Activated CD4-positive, alpha-beta T cell treated with anti-CD3 and anti-CD28 coated beads for 48 hours (primary cell): ENCODE measurements around the gene XIST.
"Not testable (repeated sequence)": the region's sequence is repeated elsewhere in the genome, so short reads cannot be mapped to it uniquely, and the experiment has no call there.

Source experiments
- DNase-seq: peaks from one replicate; pipeline ENCODE4 v3.0.0-alpha.2; 2020

XIST gene

DNA sequence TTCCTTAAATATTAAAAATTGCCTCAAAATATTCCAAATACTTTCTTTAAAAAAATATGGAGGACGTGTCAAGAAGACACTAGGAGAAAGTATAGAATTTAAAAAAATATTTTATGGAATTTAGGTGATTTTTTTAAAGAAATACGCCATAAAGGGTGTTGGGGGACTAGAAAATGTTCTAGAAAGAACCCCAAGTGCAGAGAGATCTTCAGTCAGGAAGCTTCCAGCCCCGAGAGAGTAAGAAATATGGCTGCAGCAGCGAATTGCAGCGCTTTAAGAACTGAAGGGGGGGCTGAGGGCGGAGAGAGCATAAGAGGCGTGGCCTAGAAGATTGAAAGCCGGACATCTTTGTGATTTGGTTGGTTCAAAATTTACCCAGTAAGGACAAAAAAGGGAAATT lies at the start of gene XIST:
TSS of gene XIST (minus strand) at position 248 of the 400 bp plus-strand sequence.
- no peak for DNase-seq

DNA sequence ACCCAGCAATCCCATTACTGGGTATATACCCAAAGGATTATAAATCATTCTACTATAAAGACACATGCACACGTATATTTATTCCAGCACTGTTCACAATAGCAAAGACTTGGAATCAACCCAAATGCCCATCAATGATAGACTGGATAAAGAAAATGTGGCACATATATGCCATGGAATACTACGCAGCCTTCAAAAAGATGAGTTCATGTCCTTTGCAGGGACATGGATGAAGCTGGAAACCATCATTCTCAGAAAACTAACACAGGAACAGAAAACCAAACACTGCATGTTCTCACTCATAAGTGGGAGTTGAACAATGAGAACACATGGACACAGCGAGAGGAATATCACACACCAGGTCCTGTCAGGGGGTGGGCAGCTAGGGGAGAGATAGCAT lies 45.8 kb upstream of the XIST start:
- DNase-seq, result not testable (repeated sequence)

DNA sequence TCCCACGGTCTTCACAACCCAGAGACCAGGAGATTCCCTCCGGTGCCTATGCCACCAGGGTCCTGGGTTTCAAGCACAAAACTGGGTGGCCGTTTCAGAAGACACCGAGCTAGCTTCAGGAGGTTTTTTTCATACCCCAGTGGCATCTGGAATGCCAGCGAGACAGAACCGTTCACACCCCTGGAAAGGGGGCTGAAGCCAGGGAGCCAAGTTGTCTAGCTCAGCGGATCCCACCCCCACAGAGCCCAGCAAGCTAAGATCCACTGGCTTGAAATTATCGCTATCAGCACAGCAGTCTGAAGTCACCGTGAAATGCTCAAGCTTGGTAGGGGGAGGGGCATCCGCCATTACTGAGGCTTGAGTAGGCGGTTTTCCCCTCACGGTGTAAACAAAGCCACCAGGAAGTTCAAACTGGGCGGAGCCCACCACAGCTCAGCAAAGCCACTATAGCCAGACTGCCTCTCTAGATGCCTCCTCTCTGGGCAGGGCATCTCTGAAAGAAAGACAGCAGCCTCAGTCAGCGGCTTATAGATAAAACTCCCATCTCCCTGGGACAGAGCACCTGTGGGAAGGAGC lies 40.1 kb upstream of the XIST start:
- DNase-seq, result not testable (repeated sequence)

DNA sequence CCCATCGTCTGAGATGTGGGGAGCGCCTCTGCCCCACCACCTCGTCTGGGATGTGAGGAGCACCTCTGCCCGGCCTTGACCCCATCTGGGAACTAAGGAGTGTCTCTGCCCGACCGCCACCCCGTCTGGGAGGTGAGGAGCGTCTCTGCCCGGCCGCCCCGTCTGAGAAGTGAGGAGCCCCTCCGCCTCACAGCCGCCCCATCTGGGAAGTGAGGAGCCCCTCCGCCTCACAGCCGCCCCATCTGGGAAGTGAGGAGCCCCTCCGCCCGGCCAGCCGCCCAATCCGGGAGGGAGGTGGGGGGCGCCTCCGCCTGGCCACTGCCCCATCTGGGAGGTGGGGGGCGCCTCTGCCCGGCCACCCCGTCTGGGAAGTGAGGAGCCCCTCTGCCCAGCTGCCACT lies 29.7 kb upstream of the XIST start:
- not testable (repeated sequence) for DNase-seq

GRCh38 chrX:73877687-73878086 lies 25.2 kb upstream of the XIST start:
- DNase-seq, result no peak

GRCh38 chrX:73876911-73877310 lies 24.4 kb upstream of the XIST start:
- DNase-seq, result no peak

DNA sequence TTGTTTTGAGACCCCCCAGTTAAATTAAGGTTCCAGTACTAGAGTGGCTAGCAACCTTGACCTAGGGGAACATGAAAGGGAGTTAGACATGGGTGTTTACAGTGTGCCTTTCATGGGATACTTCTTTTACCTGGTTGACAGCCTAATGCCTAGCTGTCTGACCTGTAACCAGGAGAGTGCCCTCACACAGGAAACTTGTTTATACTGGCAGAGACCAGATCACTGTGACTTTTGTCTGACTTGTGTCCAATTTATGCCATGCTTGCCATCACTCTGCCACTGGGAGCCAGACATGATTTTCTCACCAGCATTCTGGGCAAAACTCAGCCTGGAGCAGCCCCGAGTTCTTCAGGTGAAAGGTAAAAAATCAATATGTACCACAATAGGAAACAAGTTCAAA lies 16.4 kb upstream of the XIST start:
- DNase-seq, result no peak

DNA sequence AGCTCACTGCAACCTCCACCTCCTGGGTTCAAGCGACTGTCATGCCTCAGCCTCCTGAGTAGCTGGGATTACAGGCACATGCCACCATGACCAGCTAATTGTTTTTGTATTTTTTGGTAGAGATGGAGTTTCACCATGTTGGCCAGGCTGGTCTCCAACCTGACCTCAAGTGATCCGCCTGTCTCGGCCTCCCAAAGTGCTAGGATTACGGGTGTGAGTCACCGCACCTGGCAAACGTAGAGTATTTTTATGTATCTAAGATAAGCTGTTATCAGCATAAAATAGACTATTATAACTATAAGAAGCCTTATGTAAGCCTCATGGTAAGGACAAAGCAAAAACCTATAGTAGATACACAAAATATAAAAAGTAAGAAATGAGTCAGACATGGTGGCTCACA lies 14.6 kb upstream of the XIST start:
- DNase-seq, result no peak

DNA sequence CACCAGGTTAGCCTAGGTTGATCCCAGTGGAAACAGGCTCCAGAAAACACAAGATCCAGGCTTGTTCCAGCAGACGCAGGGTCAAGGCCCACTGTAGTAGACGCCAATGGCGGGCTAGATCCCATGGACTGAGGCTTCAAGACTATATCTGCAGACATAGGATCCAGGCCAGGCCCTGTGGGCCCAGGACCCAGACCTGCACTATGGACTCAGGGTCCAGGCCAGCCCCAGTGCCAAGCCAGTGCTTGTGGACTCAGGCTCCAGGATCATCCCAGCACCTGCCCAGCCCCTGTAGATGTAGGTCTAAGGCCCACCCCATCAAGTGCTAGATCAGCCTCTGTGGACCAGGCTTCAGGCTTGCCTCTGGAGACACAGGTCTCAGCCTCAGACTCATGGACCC lies 11.3 kb upstream of the XIST start:
- DNase-seq, result no peak

- no peak for DNase-seq
Measured at GRCh38 chrX:73863268-73863667, 10.8 kb upstream of the XIST start.

- no peak for DNase-seq
Measured at GRCh38 chrX:73859622-73860021, 7.1 kb upstream of the XIST start.

DNA sequence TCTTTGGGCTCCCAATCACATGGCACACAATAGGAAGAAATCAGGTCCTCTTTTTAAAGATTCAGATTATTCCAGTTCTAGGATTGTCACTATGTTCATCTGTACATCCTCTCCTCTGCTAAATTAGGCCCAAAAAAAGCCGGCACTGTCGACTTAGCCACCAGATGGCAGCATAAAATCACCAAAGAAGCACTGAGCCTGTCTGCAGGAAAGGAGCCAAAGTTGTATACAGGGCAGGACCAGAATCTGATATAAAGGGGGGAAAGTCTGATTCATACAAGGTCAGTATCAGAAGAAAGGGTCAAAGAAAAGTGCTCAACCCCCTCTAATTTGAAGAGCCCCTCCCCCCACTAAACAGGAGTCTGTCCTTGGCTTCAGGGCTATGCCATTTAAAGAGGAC lies 3.0 kb upstream of the XIST start:
- DNase-seq, result peak; percentile 60

DNA sequence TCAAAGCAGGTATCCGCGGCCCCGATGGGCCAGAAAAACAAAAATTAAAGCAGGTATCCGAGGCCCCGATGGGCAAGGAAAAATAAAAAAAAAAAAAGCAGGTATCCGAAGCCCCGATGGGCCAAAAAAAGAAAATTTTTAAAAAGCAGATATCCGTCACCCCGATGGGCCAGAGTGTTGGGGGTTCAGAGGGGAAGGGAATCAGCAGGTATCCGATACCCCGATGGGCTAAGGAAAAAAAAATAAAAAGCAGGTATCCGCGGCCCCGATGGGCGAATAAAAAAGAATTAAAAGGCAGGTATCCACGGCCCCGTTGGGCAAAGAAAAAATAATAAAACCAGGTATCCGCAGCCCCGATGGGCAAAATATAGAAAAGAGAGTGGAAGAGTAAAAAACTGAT lies 492 bp downstream of the XIST start:
- no peak for DNase-seq

- DNase-seq, result no peak
Measured at GRCh38 chrX:73851014-73852009, 1.2 kb downstream of the XIST start.

GRCh38 chrX:73850124-73851013 lies 2.1 kb downstream of the XIST start:
- DNase-seq, result no peak

DNA sequence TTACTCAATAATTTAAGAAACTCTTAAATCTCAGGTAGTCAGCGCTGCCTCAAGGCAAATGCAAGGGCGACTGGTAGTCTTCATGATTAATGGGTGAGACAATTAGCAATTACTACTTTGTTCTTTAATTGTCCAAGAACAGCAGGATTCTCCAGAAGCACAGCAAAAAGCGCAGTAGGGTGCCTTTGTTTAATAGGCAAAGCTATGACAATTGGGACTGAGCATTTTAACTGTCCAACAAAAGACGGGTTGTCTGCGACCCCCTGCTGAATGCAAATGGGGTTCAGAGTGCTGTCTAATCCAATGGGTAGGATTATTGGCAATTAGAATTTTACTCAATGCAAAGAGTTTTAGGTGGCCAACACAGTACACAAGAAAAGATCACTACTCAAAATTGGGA lies 3.4 kb downstream of the XIST start:
- no peak for DNase-seq

DNA sequence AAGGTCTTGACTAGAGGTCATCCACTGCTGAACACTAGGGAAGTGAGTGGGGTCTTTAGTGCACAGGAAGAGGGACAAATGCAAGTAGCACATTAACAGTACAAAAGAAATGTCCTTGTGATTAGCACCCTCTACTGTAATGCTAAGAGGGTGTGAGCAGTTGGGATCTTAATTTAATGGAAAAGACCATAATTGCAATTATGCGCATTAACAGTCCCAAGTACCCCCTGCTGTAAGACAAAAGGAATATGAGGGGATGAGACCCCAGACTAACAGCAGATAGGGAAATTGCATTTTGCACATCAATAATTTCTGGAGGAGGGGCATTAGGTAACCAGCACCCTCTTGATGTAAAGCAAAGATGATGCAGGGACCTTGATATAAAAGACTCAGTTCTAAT lies 4.5 kb downstream of the XIST start:
- DNase-seq, result no peak

- no peak for DNase-seq
Measured at GRCh38 chrX:73847100-73847499, 5.4 kb downstream of the XIST start.

DNA sequence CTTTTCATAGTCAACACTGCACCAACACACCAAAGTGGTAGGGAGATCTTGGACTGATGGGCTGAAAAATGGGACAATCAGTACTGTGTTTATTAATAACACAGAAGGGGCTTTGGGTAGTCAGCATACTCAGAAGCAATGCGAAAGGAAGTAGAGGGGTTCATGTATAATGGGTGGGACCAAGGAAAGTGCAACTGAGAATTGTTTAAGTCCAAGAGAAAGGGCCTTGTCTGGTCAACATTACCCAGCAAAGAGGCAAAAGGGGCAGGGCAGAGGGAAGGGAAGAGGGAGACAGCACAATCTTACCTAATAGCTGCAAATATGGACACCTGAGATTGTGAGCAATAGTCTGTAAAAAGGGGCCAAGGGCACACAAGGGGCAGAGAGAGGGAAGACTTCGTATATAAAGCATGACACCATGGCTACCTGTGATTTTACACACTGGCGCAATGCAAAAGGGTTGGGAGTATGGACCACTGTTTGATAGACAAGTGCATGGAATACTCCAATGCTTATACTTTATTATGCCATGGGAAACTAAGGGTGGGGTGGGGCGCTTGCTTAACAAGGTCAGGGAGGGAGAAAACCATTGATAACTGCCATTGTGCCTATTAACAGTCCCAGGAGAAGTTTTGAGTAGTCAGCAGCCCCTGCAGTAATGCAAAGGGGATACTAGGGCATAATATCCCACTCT lies 9.8 kb downstream of the XIST start:
- DNase-seq, result no peak

GRCh38 chrX:73841337-73841736 lies 11.2 kb downstream of the XIST start:
- DNase-seq, result no peak

GRCh38 chrX:73840120-73840924 lies 12.2 kb downstream of the XIST start:
- no peak for DNase-seq

GRCh38 chrX:73839152-73839551 lies 13.4 kb downstream of the XIST start:
- no peak for DNase-seq
